ENCODE data around the gene IGF1R.

Gene IGF1R

GRCh38 chr15:98909968-98910885 lies 261.9 kb downstream of the IGF1R start:
- no peak for DNase-seq (ENCODE audit: low read depth in 2 of 2)

GRCh38 chr15:98914626-98915025 lies 266.3 kb downstream of the IGF1R start:
- DNase-seq (ENCODE audit: low read depth in 2 of 2), result no peak

GRCh38 chr15:98916826-98917225 lies 268.5 kb downstream of the IGF1R start:
- DNase-seq (ENCODE audit: low read depth in 2 of 2), result no peak

- DNase-seq (ENCODE audit: low read depth in 2 of 2), result no peak
Observed at GRCh38 chr15:98917417-98917816, 269.1 kb downstream of the IGF1R start.

DNA sequence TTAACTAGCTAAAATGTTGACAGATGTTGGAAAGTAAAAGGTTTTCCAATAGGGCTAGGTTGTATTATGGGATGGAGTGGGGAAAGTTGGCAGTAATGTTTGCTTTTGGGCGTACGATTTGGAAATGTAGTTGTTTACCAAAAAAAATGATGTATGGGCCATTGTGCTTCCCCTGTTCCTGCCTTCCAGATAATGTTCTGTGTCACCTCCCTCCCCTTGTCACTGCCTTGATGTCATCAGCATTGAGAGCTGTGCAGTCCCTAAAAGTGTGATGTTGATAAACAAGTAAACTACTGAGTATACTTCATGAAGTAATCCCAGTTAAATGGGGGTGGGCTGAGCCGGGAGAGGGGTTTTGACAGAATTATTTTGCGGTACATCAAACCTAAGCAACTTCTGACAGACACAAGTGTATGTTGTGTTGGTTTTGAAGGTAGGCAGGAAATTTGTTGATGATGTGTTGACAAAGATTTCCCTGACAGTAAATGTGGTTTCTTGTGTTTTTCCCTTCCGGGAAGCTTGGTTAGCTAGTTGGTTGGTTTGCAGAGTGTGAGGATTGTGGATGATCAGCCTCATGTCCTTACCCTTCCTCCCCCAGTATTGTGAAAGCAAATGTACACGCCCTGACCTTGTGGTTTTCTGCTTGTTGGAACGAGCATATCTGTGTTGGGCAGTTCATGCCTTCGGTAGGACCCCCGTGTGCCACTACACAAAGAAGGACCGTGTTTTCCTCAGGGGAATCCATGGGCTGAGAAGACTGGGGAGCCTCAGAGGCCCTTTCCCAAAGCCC lies 271.9 kb downstream of the IGF1R start:
- no peak for DNase-seq (ENCODE audit: low read depth in 2 of 2)

GRCh38 chr15:98923171-98923570 lies 274.8 kb downstream of the IGF1R start:
- DNase-seq (ENCODE audit: low read depth in 2 of 2), result no peak

DNA sequence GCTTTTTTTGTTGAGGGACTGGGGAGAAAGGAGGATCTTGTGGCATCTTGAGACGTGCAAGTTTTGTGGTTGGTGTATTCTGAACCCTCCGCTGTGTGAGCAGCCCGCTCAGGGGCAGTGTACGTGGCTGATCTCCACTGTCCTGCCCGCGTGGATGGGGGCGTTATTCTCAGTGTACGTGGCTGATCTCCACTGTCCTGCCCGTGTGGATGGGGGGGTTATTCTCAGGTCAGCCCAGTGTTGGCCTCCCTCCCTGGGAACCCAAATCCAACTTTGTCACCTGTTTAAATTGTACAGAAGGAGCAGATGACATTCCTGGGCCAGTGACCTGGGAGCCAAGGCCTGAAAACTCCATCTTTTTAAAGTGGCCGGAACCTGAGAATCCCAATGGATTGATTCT lies 275.2 kb downstream of the IGF1R start:
- DNase-seq (ENCODE audit: low read depth in 2 of 2), result no peak

- DNase-seq (ENCODE audit: low read depth in 2 of 2), result no peak
Observed at GRCh38 chr15:98924401-98925049, 276.2 kb downstream of the IGF1R start.

DNA sequence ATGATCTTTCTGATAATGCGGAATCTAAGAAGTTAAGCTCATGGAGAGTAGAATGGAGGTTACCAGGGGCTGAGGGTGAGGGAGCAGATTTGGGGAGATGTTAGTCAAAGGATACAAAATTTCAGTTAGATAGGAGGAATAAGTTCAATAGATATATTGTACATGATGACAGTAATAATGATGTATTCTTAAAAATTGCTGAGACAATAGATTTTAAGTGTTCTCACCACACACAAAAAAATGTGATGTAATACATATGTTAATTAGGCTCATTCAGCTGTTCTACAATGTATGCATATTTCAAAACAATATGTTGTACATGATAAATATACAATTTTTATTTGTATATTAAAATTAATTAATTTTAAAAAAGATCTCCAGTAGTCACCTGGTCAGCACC lies 277.9 kb downstream of the IGF1R start:
- DNase-seq (ENCODE audit: low read depth in 2 of 2), result no peak

- no peak for DNase-seq (ENCODE audit: low read depth in 2 of 2)
Observed at GRCh38 chr15:98927022-98927421, 278.7 kb downstream of the IGF1R start.

GRCh38 chr15:98927996-98928395 lies 279.7 kb downstream of the IGF1R start:
- no peak for DNase-seq (ENCODE audit: low read depth in 2 of 2)

- no peak for DNase-seq (ENCODE audit: low read depth in 2 of 2)
Observed at GRCh38 chr15:98930576-98930975, 282.2 kb downstream of the IGF1R start.

DNA sequence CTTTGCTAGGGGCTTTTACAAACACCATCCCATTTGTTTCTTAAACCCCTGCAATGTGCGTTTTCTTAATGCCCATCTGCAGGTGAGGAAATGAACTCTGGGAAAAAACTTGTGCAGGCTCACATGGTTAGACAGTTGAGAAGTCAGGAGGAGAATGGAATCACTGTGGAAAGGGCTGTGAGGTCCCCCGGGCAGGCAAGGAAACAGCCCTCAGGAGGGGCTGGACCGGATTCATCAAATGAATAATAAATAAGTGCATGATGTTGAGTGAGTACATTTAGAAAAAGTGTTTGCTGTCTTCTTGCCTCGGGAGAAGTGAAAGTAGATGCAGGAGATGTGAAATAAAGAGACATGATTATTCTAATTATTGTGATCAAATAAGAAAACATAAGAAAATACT lies 282.7 kb downstream of the IGF1R start:
- no peak for DNase-seq (ENCODE audit: low read depth in 2 of 2)

- DNase-seq (ENCODE audit: low read depth in 2 of 2), result no peak
Observed at GRCh38 chr15:98933406-98933805, 285.1 kb downstream of the IGF1R start.

- no peak for DNase-seq (ENCODE audit: low read depth in 2 of 2)
Observed at GRCh38 chr15:98935736-98936135, 287.4 kb downstream of the IGF1R start.

DNA sequence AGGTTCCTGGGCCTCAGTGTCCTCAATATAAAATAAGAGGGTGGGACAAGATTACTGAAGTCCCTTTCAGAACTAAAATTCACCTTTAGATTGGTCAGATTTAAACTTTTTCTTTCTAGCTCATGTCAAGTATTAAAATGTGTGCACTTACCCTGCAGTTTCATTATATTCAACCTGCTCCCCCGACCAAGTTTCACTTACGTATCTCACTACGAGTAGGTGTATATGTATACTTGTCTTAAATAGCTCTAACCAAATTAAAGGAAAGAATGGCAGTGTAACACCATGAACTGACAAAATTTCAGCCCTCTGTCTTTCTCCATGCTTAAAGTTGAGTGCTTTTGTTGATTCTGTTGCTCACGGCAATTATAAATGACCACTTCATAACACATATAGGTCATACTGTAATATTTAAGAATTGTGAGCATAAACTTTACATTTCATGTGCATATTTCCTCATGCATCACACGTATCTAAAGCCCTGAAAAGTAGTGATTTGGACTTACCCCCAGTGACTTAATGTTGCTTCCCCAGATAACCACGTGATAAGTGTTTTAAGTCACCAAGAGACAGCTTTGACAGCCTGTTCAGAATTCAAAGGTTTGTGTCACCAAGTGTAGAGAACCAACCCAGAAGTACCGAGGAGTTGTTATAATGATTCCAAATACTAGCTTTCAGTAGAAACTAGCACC lies 289.2 kb downstream of the IGF1R start:
- DNase-seq (ENCODE audit: low read depth in 2 of 2), result no peak

GRCh38 chr15:98938105-98938417 lies 289.7 kb downstream of the IGF1R start:
- no peak for DNase-seq (ENCODE audit: low read depth in 2 of 2)

GRCh38 chr15:98938799-98939198 lies 290.5 kb downstream of the IGF1R start:
- DNase-seq (ENCODE audit: low read depth in 2 of 2), result no peak

GRCh38 chr15:98939311-98940080 lies 291.2 kb downstream of the IGF1R start:
- no peak for DNase-seq (ENCODE audit: low read depth in 2 of 2)

DNA sequence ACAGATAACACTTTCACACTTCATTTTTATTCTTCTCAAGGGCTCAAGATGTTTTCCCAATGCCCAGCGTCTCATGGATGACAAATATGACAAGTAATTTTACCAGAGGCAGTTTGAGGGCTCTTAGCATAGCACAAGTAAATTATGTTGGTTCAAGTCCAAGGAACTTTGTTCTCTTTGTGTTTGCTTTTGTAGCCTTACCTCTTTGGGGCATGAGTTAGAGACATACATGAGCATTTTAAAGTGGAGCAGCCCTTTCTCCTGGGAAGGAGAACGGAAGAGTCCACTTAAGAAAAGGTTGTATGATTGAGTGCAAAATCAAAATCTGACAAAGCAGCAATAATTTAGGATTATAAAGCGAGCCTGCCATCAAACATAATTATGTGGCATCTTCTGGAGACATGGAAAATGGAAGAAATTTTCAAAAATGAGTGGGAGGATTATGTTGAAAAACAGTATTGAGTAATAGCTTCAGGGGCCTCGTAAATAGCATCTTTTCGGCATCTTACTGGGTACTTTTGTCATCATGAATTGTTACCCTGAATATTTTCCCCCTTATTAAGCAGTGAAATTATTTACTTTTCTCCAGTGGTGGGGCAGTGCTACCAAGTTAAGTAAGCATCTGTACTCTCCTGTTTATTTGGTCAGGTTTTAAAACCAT lies 293.4 kb downstream of the IGF1R start:
- no peak for DNase-seq (ENCODE audit: low read depth in 2 of 2)

DNA sequence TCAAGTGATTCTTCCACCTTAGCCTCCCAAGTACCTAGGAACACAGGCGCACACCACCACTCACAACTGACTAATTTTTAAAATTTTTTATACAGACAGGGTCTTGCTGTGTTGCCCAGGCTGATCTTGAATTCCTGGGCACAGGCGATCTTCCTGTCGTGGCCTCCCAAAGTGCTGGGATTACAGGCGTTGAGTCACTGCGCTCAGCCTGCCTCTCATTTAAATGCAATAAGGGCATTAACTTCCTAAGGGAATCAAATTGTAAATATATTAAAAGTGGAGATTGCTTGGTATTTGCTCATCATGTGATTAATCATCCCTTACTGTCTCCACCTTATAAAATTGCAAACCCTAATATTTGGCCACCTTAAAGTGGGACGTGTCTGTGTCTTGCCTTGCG lies 294.1 kb downstream of the IGF1R start:
- no peak for DNase-seq (ENCODE audit: low read depth in 2 of 2)

Data from stimulated activated CD4-positive, alpha-beta T cell treated with anti-CD3 and anti-CD28 coated beads, Interleukin-1b, Interleukin-23, amount 100 ng/mL, for 4 hours (primary cell).